ENCODE measurements around the gene R3HDM2.

Gene R3HDM2

DNA sequence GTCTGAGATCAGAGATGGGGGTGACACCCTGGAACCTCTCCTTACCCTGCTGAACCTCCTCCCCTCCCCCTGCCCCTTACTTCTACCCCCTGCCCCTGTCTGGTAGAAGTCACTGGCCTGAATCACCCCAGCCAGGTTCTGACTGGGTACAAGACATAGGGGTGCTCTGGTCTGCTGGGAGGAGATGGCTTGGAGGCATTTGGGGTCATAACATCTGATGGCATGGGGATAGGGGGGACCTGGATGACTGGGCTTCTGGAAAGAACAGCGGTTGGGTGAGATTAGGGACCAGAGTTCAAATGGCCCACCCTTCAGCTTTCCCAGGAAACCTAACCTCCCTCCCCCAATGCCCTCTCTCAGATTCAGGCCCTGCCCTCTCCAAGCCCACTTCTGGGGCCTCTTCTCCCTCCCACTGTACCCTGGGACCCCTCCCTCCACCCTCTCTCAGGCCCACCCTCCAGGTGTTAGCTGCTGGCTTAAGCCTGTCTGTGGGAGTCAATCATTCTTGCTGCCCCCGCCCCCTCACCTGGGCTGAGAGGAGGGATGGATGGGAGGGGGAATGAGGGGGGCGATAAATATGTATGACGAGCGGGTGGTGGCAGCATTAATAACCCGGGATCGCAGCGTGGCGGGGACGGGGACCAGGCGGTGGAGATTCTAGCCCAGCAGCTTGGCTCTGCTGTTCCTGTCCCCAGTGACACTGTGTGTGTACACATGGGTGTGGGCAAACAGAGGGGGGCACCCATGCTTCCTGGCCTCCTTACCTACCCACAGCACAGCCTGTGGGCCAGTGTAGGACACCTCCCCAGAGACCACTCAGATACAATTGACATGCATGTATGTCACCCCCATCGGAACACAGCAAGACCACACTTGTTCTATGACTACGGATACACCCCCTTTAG, 208.3 kb downstream of the R3HDM2 start:
- Histone ChIP-seq H3K27ac (ENCODE audit: low read depth, low read length, poor library complexity, severe bottlenecking) (no peak overlapping the region), H3K4me1 (ENCODE audit: insufficient read depth, low read length, severe bottlenecking) (peaks cover 68% of the 10 kb centered on the region), H3K36me3 (ENCODE audit: insufficient read depth, low read length) (no peaks in the 10 kb centered on the region; the same call in 1 of the 2 replicates), H3F3A (ENCODE audit: insufficient read depth, low read length) (peaks cover 7% of the 10 kb centered on the region; the same call in 1 of the 2 replicates), H4K20me1 (ENCODE audit: insufficient read depth, low read length) (no peaks in the 10 kb centered on the region), H3K79me2 (ENCODE audit: insufficient read depth, low read length) (no peaks in the 10 kb centered on the region), H3K9ac (ENCODE audit: low read length) (no peak overlapping the region), H3K9me2 (ENCODE audit: low read depth, low read length) (no peaks in the 10 kb centered on the region), H3K9me3 (ENCODE audit: low read length) (no peaks in the 10 kb centered on the region), H3K27me3 (ENCODE audit: insufficient read depth, low read length) (peaks cover 4% of the 10 kb centered on the region; the same call in 1 of the 2 replicates), H3K4me2 (ENCODE audit: low read length) (no peak overlapping the region; the same call in 1 of the 2 replicates), H2AFZ (ENCODE audit: low read length) (no peak overlapping the region), H3K4me3 (ENCODE audit: low read depth, low read length, poor library complexity, severe bottlenecking) (no peak overlapping the region)
- TF ChIP-seq, protein P1, sequence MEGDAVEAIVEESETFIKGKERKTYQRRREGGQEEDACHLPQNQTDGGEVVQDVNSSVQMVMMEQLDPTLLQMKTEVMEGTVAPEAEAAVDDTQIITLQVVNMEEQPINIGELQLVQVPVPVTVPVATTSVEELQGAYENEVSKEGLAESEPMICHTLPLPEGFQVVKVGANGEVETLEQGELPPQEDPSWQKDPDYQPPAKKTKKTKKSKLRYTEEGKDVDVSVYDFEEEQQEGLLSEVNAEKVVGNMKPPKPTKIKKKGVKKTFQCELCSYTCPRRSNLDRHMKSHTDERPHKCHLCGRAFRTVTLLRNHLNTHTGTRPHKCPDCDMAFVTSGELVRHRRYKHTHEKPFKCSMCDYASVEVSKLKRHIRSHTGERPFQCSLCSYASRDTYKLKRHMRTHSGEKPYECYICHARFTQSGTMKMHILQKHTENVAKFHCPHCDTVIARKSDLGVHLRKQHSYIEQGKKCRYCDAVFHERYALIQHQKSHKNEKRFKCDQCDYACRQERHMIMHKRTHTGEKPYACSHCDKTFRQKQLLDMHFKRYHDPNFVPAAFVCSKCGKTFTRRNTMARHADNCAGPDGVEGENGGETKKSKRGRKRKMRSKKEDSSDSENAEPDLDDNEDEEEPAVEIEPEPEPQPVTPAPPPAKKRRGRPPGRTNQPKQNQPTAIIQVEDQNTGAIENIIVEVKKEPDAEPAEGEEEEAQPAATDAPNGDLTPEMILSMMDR (IDR thresholded peaks at IDR 0.05; ENCODE audit: low read length), result no peak
- no peak for TF ChIP-seq EZH2 (IDR thresholded peaks at IDR 0.05; ENCODE audit: borderline replicate concordance, low read length)

GRCh38 chr12:57221169-57221917, 209.5 kb downstream of the R3HDM2 start:
- no peaks in the 10 kb centered on the region for H3K79me2 ChIP-seq (ENCODE audit: insufficient read depth, low read length)
- peaks cover 4% of the 10 kb centered on the region; the same call in 1 of the 2 replicates for H3K27me3 ChIP-seq (ENCODE audit: insufficient read depth, low read length)
- no peak overlapping the region for H3K4me3 ChIP-seq (ENCODE audit: low read depth, low read length, poor library complexity, severe bottlenecking)
- no peaks in the 10 kb centered on the region; the same call in 1 of the 2 replicates for H3K36me3 ChIP-seq (ENCODE audit: insufficient read depth, low read length)
- H3K4me2 ChIP-seq (ENCODE audit: low read length), result peak overlapping the region; percentile 4; the same call in 1 of the 2 replicates
- H3K9ac ChIP-seq (ENCODE audit: low read length), result no peak overlapping the region
- peaks cover 7% of the 10 kb centered on the region; the same call in 1 of the 2 replicates for H3F3A ChIP-seq (ENCODE audit: insufficient read depth, low read length)
- H2AFZ ChIP-seq (ENCODE audit: low read length), result no peak overlapping the region
- no peaks in the 10 kb centered on the region for H3K9me3 ChIP-seq (ENCODE audit: low read length)
- no peak overlapping the region for H3K27ac ChIP-seq (ENCODE audit: low read depth, low read length, poor library complexity, severe bottlenecking)
- H3K9me2 ChIP-seq (ENCODE audit: low read depth, low read length), result no peaks in the 10 kb centered on the region
- peaks cover 62% of the 10 kb centered on the region for H3K4me1 ChIP-seq (ENCODE audit: insufficient read depth, low read length, severe bottlenecking)
- H4K20me1 ChIP-seq (ENCODE audit: insufficient read depth, low read length), result no peaks in the 10 kb centered on the region
- TF ChIP-seq, protein P1 (IDR thresholded peaks at IDR 0.05; ENCODE audit: low read length), result no peak

DNA sequence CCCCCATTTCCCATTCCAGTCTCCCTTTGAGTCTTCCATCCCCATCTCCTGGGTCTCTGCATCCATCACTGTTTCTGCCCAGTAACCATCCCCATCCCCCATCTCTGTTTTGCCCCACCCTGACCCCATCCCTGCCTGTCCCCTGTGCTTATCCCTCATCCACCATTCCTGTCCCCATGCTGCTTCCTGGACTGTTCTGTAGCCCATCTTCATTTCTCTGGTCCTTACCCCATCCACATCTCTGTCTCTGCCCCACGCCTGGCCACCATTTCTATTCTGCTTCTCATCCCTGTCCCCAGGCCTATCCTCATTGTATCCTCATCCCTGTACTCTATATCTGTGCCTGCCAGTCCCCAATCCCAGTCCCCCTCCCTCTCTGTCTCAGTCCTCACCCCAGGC, 210.1 kb downstream of the R3HDM2 start:
- H3K9me3 ChIP-seq (ENCODE audit: low read length), result no peaks in the 10 kb centered on the region
- H3K9ac ChIP-seq (ENCODE audit: low read length), result no peak overlapping the region
- H3K27me3 ChIP-seq (ENCODE audit: insufficient read depth, low read length), result peaks cover 4% of the 10 kb centered on the region; the same call in 1 of the 2 replicates
- H3K9me2 ChIP-seq (ENCODE audit: low read depth, low read length), result no peaks in the 10 kb centered on the region
- peak overlapping the region; percentile 4; the same call in 1 of the 2 replicates for H3K4me2 ChIP-seq (ENCODE audit: low read length)
- no peaks in the 10 kb centered on the region; the same call in 1 of the 2 replicates for H3K36me3 ChIP-seq (ENCODE audit: insufficient read depth, low read length)
- no peak overlapping the region for H2AFZ ChIP-seq (ENCODE audit: low read length)
- TF ChIP-seq, protein P1 (IDR thresholded peaks at IDR 0.05; ENCODE audit: low read length), result no peak
- TF ChIP-seq EZH2 (IDR thresholded peaks at IDR 0.05; ENCODE audit: borderline replicate concordance, low read length), result no peak
- peaks cover 62% of the 10 kb centered on the region for H3K4me1 ChIP-seq (ENCODE audit: insufficient read depth, low read length, severe bottlenecking)
- H3F3A ChIP-seq (ENCODE audit: insufficient read depth, low read length), result peaks cover 7% of the 10 kb centered on the region; the same call in 1 of the 2 replicates
- H3K79me2 ChIP-seq (ENCODE audit: insufficient read depth, low read length), result no peaks in the 10 kb centered on the region
- no peaks in the 10 kb centered on the region for H4K20me1 ChIP-seq (ENCODE audit: insufficient read depth, low read length)
- no peak overlapping the region for H3K27ac ChIP-seq (ENCODE audit: low read depth, low read length, poor library complexity, severe bottlenecking)
- H3K4me3 ChIP-seq (ENCODE audit: low read depth, low read length, poor library complexity, severe bottlenecking), result no peak overlapping the region

Measured in OCI-LY1 (cell line).